KMS-11 (cell line): ENCODE measurements around the gene KDM4B.

Source experiments
- H2AFZ ChIP-seq: fragments of 200-600 bp; sonication (generic); 2 replicates; pipeline ENCODE4 v1.6.1; 2016; ENCODE audit warnings: antibody characterized with exemption, mixed run types, low read depth
- H3K27ac ChIP-seq: fragments of 200-600 bp; sonication (generic); 2 replicates; pipeline ENCODE4 v1.6.1; 2016; ENCODE audit warnings: mild to moderate bottlenecking, mixed run types
- H3K27me3 ChIP-seq: fragments of 200-600 bp; sonication (generic); 2 replicates; pipeline ENCODE4 v1.6.1; 2017; ENCODE audit warnings: mild to moderate bottlenecking, low read depth, mixed run types, moderate library complexity; ENCODE audit not compliant: insufficient read depth
- H3K36me3 ChIP-seq: fragments of 200-600 bp; sonication (generic); 2 replicates; pipeline ENCODE4 v1.6.1; 2017; ENCODE audit warnings: mild to moderate bottlenecking, mixed run types; ENCODE audit not compliant: insufficient read depth
- H3K4me1 ChIP-seq: fragments of 200-600 bp; sonication (generic); 2 replicates; pipeline ENCODE4 v1.6.1; 2016; ENCODE audit warnings: mild to moderate bottlenecking, low read depth, mixed run types; ENCODE audit not compliant: poor library complexity, severe bottlenecking
- H3K4me2 ChIP-seq: fragments of 200-600 bp; sonication (generic); 2 replicates; pipeline ENCODE4 v1.7.0; 2016; ENCODE audit warnings: mild to moderate bottlenecking, mixed run types
- H3K4me3 ChIP-seq: fragments of 200-600 bp; sonication (generic); IDR thresholded peaks from 2 replicates; pipeline ENCODE4 v1.6.1; 2017; ENCODE audit warnings: low read depth, low read length, mixed read lengths; ENCODE audit not compliant: insufficient read depth
- H3K79me2 ChIP-seq: fragments of 200-600 bp; sonication (generic); 2 replicates; pipeline ENCODE4 v1.6.1; 2016; ENCODE audit warnings: low read depth, mixed run types; ENCODE audit not compliant: insufficient read depth
- H3K9ac ChIP-seq: fragments of 200-600 bp; sonication (generic); 2 replicates; pipeline ENCODE4 v1.6.1; 2016; ENCODE audit warnings: mild to moderate bottlenecking, mixed run types
- H4K20me1 ChIP-seq: fragments of 200-600 bp; sonication (generic); 2 replicates; pipeline ENCODE4 v1.6.1; 2016; ENCODE audit warnings: mild to moderate bottlenecking, mixed run types; ENCODE audit not compliant: insufficient read depth
- CTCF ChIP-seq: fragments of 200-600 bp; sonication (generic); conservative IDR thresholded peaks from 2 replicates; pipeline ENCODE4 v1.6.1; 2017; ENCODE audit warnings: low read depth, mild to moderate bottlenecking, antibody characterized with exemption, low read length, moderate library complexity, mixed read lengths

KDM4B gene

GRCh38 chr19:5104871-5105351, 136.0 kb downstream of the KDM4B start:
- Histone ChIP-seq H4K20me1 (no peaks in the 10 kb centered on the region), H3K9ac (no peak overlapping the region), H3K27me3 (no peaks in the 10 kb centered on the region), H3K4me3 (no peak overlapping the region), H3K36me3 (no peaks in the 10 kb centered on the region), H3K4me1 (no peaks in the 10 kb centered on the region), H3K27ac (no peak overlapping the region), H3K79me2 (no peaks in the 10 kb centered on the region), H2AFZ (no peak overlapping the region), H3K4me2 (no peak overlapping the region)
- no peak for TF ChIP-seq CTCF

DNA sequence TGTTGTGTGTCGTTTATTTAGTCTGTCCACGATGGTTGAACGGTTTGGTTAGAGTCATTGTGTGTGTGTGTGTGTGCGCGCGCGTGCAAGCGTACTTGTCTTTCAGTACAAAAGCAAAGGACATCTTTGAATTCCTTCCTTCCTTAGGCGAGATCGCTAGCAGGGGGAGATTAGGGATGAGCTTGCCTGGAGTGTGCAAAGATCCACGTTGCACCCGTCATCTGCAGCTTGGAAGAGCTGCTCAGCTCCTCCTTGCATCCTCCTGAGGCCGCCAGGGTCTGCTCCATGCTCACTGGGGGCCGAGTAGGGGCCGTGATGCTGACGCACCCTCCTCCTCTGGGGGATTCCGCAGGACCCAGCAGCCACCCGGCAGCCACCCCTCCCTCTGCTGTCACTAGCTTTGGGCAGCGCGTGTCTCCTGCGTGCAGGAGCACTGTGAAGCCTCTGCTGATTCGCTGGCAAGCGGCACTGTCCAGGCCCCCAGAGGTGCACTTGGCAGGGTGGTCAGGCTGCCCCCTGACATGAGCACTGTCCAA, 137.3 kb downstream of the KDM4B start:
- no peak for TF ChIP-seq CTCF
- no peaks in the 10 kb centered on the region for H4K20me1 ChIP-seq
- H3K79me2 ChIP-seq = no peaks in the 10 kb centered on the region
- H3K4me1 ChIP-seq = no peaks in the 10 kb centered on the region
- H3K4me3 ChIP-seq = no peak overlapping the region
- no peaks in the 10 kb centered on the region for H3K36me3 ChIP-seq
- no peak overlapping the region for H2AFZ ChIP-seq
- H3K4me2 ChIP-seq = no peak overlapping the region
- H3K9ac ChIP-seq = no peak overlapping the region
- no peak overlapping the region for H3K27ac ChIP-seq
- no peaks in the 10 kb centered on the region for H3K27me3 ChIP-seq

GRCh38 chr19:5106971-5107370, 138.1 kb downstream of the KDM4B start:
- Histone ChIP-seq H3K27ac (no peak overlapping the region), H3K27me3 (no peaks in the 10 kb centered on the region), H3K4me1 (no peaks in the 10 kb centered on the region)

DNA sequence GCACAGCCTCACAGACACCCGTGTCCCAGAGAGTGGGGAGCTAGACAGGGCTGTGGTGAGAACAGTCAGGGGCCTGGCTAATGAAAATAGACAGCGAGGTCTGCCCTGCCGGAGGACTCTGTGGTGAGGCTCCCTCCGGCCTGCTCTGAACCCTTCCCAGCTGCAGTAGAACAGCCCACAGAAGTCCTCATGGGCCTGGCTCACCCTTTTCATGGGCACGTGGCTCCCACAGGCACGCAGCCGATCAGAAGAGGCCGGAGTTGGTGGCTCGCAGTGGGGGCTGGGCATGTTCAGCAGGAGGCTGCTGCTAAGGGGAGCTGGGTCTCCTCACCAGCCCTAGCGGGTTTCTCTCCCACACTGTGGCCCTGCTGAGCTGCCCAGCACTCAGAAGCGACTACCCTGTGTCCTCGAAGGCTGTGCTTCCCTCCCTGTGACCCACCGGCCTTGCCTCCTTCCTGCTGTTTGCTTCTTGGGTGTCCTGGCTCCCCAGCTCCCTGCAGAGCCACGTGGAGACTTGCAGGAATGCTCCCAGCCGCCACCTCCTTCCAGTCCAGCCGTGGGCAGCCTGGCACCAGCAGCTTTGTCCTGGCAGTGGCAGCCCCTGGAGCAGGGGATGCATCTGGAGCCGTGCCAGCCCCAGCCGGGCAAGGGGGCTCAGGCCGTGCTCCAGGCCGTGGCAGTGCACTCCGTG, 138.7 kb downstream of the KDM4B start:
- no peak for TF ChIP-seq CTCF
- no peaks in the 10 kb centered on the region for H3K36me3 ChIP-seq
- no peaks in the 10 kb centered on the region for H3K79me2 ChIP-seq
- no peak overlapping the region for H3K4me2 ChIP-seq
- no peaks in the 10 kb centered on the region for H3K27me3 ChIP-seq
- H4K20me1 ChIP-seq = no peaks in the 10 kb centered on the region
- H3K4me1 ChIP-seq = no peaks in the 10 kb centered on the region
- H3K4me3 ChIP-seq = no peak overlapping the region
- H3K9ac ChIP-seq = no peak overlapping the region
- no peak overlapping the region for H2AFZ ChIP-seq
- H3K27ac ChIP-seq = no peak overlapping the region

More at GRCh38 chr19:5106971-5107370, 138.1 kb downstream of the KDM4B start:
- H3K4me2 ChIP-seq = no peak overlapping the region
- no peak overlapping the region for H2AFZ ChIP-seq
- no peaks in the 10 kb centered on the region for H4K20me1 ChIP-seq
- TF ChIP-seq CTCF = no peak
- no peak overlapping the region for H3K9ac ChIP-seq
- no peak overlapping the region for H3K4me3 ChIP-seq
- H3K36me3 ChIP-seq = no peaks in the 10 kb centered on the region
- H3K79me2 ChIP-seq = no peaks in the 10 kb centered on the region
